ENCODE results near the gene CFAP69. TPM values are rescaled to one million over a fixed set of nuclear protein-coding genes. Genes with fewer than 3 reads are reported as not detected.

CFAP69 gene
- total RNA-seq, 1 experiment from 2014 or later = 4.1 TPM

- H3K4me3 ChIP-seq (replicated peaks in 1 of 2; ENCODE audit: low read depth in 1 of 2, low read length in 2 of 2) = no peak overlapping the region
- intact Hi-C loops (cut with micrococcal nuclease) = loop anchor here (1.0 kb wide), 1 partner anchor 144 kb away; the partner anchor contains the start of gene STEAP1
- DNase-seq (ENCODE audit: low read depth, low spot score) (peak; percentile 29), ATAC-seq (peak; percentile 99)
- no TSS peak for BruUV-seq (replicated peaks)
- H3K27me3 ChIP-seq (ENCODE audit: insufficient read depth, low read length) = no peaks in the 10 kb centered on the region
- H3K9me3 ChIP-seq (ENCODE audit: control insufficient read depth in 1 of 2, insufficient read depth in 1 of 2, low read depth in 1 of 2, low read length in 2 of 2) = no peaks in the 10 kb centered on the region
- ChIA-PET RAD21 (ENCODE audit: low non-redundant PET in 1 of 2, low total read pairs in 2 of 2, uncharacterized antibody in 2 of 2, unreplicated experiment in 2 of 2) (no interaction called here), POLR2A (no interaction called here), CTCF (interaction anchor here (0.8 to 2.4 kb wide), 9 partner anchors 11 to 146 kb away, joined by 3 to 12 read pairs (median 5); partner anchors contain the start of gene STEAP1)
- no peaks in the 10 kb centered on the region for H4K20me1 ChIP-seq (ENCODE audit: insufficient read depth)
- H3K79me2 ChIP-seq (ENCODE audit: insufficient read depth, low read length) = no peaks in the 10 kb centered on the region
- no peak overlapping the region for H2AFZ ChIP-seq (ENCODE audit: low read depth, low read length, poor library complexity, severe bottlenecking)
- no peaks in the 10 kb centered on the region for H3K36me3 ChIP-seq (ENCODE audit: control insufficient read depth in 1 of 2, insufficient read depth in 2 of 2, low read length in 2 of 2)
- H3K4me2 ChIP-seq (ENCODE audit: low read length) = no peak overlapping the region
- H3K4me1 ChIP-seq (ENCODE audit: control insufficient read depth in 1 of 2, insufficient read depth in 2 of 2, low read length in 2 of 2) = no peaks in the 10 kb centered on the region
- H3K27ac ChIP-seq (ENCODE audit: low read depth, low read length) = no peak overlapping the region
- TF ChIP-seq CTCF (IDR thresholded peaks at IDR 0.05 in 2 of 3, conservative IDR thresholded peaks at IDR 0.05 in 1 of 3; ENCODE audit: borderline replicate concordance in 1 of 3, insufficient read depth in 1 of 3, low read depth in 2 of 3, low read length in 2 of 3) = peak; percentile 49 to 68 (median 67); a peak in 5 of 6 replicates
- peak; percentile 55; the same call in 1 of the 2 replicates for TF ChIP-seq RAD21 (IDR thresholded peaks at IDR 0.05; ENCODE audit: low read depth)
- TF ChIP-seq ZFX (IDR thresholded peaks at IDR 0.05) = no peak
- H3K9ac ChIP-seq (ENCODE audit: low read length) = no peak overlapping the region
- no peaks in the 10 kb centered on the region for H3K9me2 ChIP-seq (ENCODE audit: insufficient read depth)
Measured at GRCh38 chr7:90298145-90299038, 53.4 kb downstream of the CFAP69 start.

- no peaks in the 10 kb centered on the region for H3K4me1 ChIP-seq (ENCODE audit: control insufficient read depth in 1 of 2, insufficient read depth in 2 of 2, low read length in 2 of 2)
Measured at GRCh38 chr7:90303241-90303640, 58.3 kb downstream of the CFAP69 start.

More at GRCh38 chr7:90303241-90303640, 58.3 kb downstream of the CFAP69 start:
- intact Hi-C loops (cut with micrococcal nuclease) = no loop called here
- Histone ChIP-seq H3K36me3 (ENCODE audit: control insufficient read depth in 1 of 2, insufficient read depth in 2 of 2, low read length in 2 of 2) (no peaks in the 10 kb centered on the region), H3K9ac (ENCODE audit: low read length) (no peak overlapping the region), H2AFZ (ENCODE audit: low read depth, low read length, poor library complexity, severe bottlenecking) (no peak overlapping the region), H3K9me3 (ENCODE audit: control insufficient read depth in 1 of 2, insufficient read depth in 1 of 2, low read depth in 1 of 2, low read length in 2 of 2) (no peaks in the 10 kb centered on the region), H3K27ac (ENCODE audit: low read depth, low read length) (no peak overlapping the region), H4K20me1 (ENCODE audit: insufficient read depth) (no peaks in the 10 kb centered on the region), H3K79me2 (ENCODE audit: insufficient read depth, low read length) (no peaks in the 10 kb centered on the region), H3K9me2 (ENCODE audit: insufficient read depth) (no peaks in the 10 kb centered on the region), H3K4me2 (ENCODE audit: low read length) (no peak overlapping the region), H3K27me3 (ENCODE audit: insufficient read depth, low read length) (no peaks in the 10 kb centered on the region), H3K4me3 (replicated peaks in 1 of 2; ENCODE audit: low read depth in 1 of 2, low read length in 2 of 2) (no peak overlapping the region)
- CTCF ChIA-PET = interaction anchor here (1.8 kb wide), 1 partner anchor 9 kb away, joined by 6 read pairs; no protein-coding TSS in a partner anchor
- POLR2A ChIA-PET = no interaction called here
- DNase-seq (ENCODE audit: low read depth, low spot score) (no peak), ATAC-seq (no peak)
- RAD21 ChIA-PET (ENCODE audit: low non-redundant PET in 1 of 2, low total read pairs in 2 of 2, uncharacterized antibody in 2 of 2, unreplicated experiment in 2 of 2) = no interaction called here
- TF ChIP-seq SP1 (IDR thresholded peaks at IDR 0.05; ENCODE audit: low read depth) = no peak
- no peak for TF ChIP-seq CEBPB (IDR thresholded peaks at IDR 0.05; ENCODE audit: low read depth)
- TF ChIP-seq ELF1 (IDR thresholded peaks at IDR 0.05; ENCODE audit: borderline replicate concordance, low read depth) = no peak
- no TSS peak for BruUV-seq (replicated peaks)
